GM18951 (cell line): Measurements from ENCODE around the gene NIPAL3.

Experiments
- POLR2A ChIP-seq: IDR thresholded peaks from 4 replicates; pipeline ENCODE4 v1.6.1; 2011; ENCODE audit warnings: mild to moderate bottlenecking; ENCODE audit not compliant: insufficient read length, insufficient read depth; ENCODE audit errors: extremely low read depth
- in situ Hi-C: fragments of 300-500 bp; cut with MboI; formaldehyde crosslinking; loops from one replicate; pipeline ENCODE4 v1.12.0; 2022; ENCODE audit warnings: low sequenced_read_pairs, mixed read lengths, inconsistent platforms; ENCODE audit not compliant: unreplicated experiment

NIPAL3 gene

DNA sequence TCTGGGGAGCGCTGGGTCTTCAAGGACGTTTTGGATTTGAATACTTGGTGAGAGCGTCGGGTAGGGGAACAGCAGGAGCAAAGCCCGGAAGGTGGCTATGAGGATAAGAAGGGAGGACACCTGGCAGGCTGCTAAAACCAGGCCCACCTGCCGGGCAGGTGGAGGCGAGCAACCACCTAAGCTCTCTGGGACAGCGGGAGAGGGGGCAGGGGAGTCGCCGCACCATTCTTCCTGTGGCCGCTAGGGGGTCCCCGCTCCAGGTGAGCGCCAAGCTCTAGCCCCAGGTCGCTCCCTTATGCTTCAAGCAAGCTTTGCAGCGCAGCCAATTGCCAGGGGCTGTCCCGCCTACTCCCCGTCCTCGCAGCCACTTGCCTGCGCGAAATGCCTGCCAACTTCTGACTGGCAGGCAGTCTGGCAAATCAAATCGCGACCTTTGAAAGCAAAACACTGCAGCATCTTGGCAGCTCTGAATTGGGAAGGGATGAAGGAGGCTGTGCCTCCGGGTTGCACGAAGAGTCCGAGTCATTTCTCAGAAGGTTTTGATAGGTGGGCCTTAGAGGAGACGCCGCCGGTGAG lies at the start of gene NIPAL3:
TSS of gene NIPAL3 (plus strand) at position 469 of the 576 bp plus-strand sequence. CDS start 3,746 bp downstream, outside the sequence.
- TF ChIP-seq POLR2A = peak; percentile 43
- in situ Hi-C loops = no loop called here

DNA sequence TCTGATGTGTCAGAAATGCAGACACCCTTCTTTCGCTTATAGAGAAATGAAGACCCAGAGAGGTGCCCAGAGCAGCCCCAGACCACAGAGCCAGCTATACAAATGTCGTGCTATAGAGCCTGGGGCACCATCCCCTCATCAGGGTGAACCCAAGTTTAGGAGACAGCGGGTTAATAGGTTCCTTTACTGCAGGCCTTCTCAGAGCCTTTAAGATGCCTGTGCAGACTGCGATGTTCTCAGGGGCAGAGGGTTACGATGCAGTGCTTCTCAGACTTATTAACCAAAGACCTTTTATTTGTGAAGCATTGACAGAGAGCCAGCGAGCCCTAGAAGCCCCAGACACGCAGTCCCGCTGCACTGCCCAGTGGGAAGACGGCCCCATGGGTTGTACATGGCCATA lies 48.9 kb upstream of the NIPAL3 start:
- TF ChIP-seq POLR2A = no peak
- in situ Hi-C loops = no loop called here

DNA sequence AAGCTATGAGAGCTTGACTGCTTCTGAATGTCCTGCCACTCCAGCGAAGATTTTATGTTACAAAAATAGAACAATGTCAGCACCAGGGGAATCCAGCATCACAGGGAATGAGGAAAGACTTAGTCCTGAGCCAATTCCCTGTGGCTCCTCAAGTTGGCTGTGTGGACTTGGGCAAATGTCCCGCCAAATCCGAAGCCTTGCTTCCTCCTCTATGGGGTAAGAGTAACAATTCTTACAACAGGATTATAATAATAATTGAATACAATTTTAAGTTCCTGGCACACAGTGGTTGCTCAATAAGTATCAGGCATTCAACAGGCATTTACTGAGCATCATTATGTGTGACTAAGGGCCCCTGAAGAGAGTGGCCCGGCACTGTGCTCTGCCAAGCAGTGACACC lies 46.4 kb upstream of the NIPAL3 start:
- in situ Hi-C loops = no loop called here
- no peak for TF ChIP-seq POLR2A

DNA sequence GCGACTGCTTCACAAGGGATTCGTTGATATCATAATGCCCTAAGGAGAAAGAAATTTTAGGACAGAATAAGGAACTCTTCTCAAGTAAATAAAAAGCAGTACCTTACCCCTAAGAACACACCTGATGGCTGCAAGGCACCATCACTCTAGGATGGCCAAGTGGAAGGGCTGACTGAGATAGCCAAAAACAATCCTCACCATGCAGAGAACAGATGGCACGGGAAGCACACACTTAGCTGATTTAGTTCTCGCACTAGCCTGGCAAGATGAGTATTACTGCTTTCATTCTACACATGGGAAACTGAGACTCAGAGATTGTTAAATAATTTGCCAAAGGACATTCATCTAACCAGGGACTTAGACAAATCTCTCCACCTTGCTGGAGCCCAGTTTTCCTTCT lies 45.8 kb upstream of the NIPAL3 start:
- in situ Hi-C loops = no loop called here
- no peak for TF ChIP-seq POLR2A

DNA sequence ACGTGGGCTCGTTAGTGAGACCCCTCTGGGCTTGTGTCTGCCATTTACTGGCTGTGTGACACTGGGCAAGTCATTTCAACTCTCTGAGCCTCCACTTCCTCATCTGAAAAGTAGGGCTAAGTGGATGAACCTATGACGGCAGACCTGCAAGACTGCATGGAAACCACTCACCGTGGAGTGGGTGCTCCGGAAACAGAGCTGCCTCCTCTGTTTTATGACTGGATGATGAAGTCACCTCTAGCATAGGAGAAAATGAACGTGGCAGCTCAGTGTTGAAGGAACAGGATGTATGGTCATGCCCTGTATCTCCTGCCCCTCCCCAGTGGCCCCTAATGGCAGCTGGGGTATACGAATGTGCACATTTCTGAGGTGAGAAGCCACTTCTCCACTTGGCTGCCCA lies 42.6 kb upstream of the NIPAL3 start:
- no peak for TF ChIP-seq POLR2A
- in situ Hi-C loops = no loop called here

DNA sequence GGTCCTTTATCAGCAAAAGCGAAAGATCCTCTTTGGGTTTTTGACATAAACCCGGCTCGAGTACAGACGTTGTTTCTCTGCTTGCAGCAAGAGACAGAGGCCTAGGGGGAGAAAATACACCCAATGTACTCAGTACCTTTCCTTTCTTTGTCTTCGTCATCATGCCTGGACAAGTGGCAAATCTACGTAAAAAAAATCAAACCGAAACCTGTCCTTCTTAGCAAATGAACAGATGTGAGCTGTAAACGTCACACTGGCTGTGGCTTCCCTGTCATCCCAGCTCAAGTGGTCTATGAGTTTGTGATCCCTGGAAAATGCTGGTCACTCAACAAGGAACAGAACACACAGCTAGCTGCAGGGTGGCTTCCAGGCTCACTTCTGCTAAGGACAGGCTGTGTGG lies 41.9 kb upstream of the NIPAL3 start:
- no peak for TF ChIP-seq POLR2A
- in situ Hi-C loops = no loop called here

DNA sequence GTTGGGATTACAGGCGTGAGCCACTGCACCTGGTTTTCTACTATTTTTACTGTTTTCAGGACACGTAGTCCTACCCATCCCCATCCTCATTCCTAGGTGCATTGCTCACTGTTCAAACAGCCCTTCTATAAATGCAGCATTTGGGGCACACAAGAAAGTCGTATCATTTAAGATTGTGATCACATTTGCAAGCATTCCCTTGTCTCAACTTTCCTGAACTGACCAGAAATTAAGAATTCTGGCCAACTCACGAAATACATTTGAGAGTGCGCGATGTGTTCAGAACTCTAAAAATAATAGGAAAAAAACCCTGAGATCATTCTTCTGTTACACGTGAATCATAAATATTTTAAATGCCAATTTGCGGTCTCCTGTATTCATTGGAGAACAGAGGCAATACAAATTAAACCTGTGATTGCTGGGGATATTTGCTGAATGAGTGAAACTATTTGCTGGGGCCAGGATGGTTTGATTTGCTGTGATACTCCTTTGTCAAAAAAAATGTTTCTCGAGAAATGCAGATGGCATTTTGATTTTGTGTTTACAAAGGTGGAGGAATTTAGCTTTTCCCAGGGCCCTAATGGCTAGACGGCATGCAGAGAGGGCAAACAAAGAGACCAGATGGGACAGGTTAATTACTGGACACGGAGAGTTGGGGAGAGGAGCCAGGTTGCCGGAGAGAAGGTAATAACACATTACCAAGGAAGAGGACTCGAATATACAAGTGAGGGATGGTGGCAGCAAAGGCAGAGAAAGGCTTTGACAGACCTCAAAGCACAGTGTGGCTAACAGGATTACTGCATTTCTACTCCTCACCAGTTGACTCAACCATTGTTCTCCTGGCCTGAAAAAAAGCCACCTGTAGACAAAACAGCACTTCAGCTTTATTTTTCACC lies 40.5 kb upstream of the NIPAL3 start:
- in situ Hi-C loops = no loop called here
- no peak for TF ChIP-seq POLR2A

DNA sequence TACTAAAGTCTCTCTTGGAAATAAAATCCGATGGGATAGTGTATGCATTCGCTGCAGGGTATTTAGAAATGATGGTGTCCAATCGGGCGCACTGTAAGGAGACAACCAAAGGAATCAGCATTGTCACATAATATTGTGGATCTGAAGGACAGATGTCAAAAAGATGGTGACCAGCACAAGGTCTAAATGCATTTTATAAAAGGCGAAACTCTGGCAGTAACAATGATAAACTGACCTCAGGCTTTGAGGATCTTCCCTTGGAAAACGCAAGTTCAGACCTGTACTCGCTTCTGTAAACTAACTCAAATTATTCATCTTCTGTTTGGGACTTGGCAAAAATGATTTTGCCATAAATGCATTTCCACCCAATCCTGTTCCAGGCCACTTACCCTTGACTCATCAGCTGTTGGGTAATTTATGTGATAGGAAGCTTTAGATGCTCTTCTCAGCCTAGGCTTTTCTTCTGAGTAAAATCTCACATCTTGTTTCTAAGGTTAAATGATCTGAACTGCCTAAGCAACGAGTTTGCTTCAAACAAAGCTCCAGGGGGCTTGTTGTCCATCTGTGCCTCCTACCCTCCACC lies 35.8 kb upstream of the NIPAL3 start:
- in situ Hi-C loops = no loop called here
- TF ChIP-seq POLR2A = no peak

DNA sequence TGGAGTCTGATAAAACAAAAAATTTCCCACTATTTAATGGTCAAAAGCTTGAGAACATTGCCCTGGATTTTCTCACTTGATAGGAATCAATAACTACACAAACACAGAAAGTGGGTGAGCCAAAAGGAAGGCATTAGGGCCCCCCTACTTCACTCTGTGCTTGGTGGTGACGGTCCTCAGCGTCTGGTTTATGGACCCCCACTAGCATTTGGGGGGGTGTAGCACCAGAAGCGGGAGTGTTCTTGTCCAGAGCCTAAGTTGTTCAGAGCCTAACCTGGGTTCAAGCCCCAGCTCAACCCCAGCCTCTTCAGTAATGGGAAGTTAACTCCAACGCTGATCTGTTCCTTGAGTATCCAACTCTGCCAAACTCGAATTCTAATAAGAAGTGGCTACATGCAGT lies 35.1 kb upstream of the NIPAL3 start:
- TF ChIP-seq POLR2A = no peak
- in situ Hi-C loops = no loop called here

DNA sequence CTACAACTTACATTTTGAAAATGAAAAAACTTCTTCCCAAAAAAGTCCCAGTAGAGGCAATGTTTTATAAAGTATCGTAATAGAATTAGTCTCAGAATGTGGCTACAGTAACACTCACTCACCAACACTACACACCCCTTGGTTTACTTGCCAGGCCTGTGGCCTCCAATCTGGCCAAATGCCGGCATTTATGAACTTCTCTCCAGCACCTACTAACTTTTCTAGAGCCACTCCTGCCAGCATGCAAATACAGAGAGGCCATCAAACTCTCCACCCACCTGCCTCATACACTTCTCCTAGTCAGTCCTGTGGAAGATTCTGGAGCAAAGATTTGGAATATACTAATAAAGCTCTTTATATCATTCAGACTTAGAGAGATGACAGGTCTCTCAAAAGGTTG lies 34.3 kb upstream of the NIPAL3 start:
- in situ Hi-C loops = no loop called here
- TF ChIP-seq POLR2A = no peak

DNA sequence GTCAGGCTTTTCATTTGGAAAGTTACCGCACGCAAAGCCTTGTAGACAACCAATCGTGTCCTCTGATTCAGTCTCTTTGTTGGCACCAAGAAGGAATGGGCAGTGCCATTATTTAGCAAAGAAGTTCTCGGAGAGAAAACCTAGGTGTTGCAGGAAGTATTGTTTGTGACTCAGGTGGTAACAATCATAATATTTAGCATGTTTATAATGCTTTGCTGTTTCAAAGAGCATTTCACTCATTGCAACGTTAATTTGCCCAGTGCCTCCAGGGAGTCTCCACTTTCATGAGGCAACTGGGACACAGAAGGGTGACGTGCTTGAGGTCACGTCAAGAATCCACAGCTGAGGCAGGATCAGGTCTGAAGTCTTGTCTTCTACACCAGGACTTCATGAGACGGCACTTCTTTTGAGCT lies 33.4 kb upstream of the NIPAL3 start:
- no peak for TF ChIP-seq POLR2A
- in situ Hi-C loops = no loop called here

DNA sequence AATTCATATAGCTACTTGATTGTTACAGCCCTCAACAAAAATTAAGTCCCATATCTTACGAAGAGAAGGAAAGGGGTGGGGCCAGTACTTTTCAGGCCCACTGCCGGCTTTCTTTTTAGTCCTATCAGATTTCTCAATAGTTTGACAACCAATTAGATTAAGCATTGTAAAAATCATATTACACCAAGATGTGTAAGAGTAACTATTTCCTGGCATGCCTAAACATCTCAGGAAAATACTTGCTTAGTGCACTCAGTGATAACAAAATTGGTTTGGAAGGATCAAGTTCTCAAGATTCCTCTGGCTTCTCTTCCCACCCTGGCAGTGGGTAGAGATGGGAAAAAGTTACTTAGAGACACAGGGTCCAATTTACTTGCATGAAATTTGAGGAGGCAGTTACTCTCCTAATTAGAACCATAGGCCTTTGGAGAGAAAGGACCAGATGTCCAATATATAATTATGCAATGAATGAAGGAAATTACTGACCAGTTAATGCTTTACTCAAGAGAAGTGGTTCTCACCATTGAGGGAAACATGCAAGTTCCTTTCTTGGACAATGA lies 32.1 kb upstream of the NIPAL3 start:
- in situ Hi-C loops = no loop called here
- no peak for TF ChIP-seq POLR2A

DNA sequence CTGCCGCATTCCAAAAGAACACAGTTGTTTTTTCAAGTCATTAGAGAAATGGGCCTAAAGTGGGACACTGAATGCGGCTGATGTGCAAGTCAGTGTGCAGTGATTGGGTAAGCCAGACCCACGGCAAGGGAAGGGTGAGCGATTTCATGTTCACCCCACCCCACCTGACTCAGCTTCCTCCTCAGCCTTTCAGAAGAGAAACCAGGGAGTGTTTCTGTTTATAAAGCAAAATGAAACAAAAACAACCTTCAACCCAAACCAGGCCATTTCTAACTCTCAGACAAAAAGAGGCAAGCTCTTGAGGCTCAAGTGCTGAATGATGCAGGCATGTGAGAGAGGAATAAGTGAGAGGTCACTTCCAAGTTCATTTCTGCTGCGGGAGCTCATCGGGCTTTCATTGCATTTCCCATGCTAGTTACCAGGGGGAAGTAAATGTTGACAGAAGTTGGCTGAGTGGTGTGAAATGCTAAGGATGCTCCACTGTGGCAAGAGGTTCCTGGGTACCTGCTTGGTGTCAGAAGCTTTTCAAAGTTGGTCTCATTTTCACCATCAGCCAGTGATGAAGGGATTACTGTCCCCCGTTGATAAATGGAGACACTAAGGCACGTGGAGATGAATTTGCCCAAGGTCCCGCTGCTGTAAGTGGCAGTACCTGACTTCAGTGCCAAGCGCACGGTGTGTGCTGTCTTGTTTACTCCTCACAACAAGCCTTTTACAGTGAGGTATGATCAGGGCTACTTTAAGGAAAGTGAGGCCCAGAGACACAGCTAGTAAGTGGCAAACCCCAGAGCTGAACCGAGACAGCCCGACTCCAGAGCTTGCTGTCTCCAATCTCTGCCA lies 31.1 kb upstream of the NIPAL3 start:
- no peak for TF ChIP-seq POLR2A
- in situ Hi-C loops = no loop called here
